HG02938 (cell line): Measurements from ENCODE around the gene ZFAND3.

Experiments used
- ATAC-seq: cut with Tn5 transposase; IDR thresholded peaks from one replicate; pipeline ENCODE4 v1.9.1; 2021; ENCODE audit warnings: mild to moderate bottlenecking, moderate library complexity; ENCODE audit not compliant: unreplicated experiment

ZFAND3 gene

DNA sequence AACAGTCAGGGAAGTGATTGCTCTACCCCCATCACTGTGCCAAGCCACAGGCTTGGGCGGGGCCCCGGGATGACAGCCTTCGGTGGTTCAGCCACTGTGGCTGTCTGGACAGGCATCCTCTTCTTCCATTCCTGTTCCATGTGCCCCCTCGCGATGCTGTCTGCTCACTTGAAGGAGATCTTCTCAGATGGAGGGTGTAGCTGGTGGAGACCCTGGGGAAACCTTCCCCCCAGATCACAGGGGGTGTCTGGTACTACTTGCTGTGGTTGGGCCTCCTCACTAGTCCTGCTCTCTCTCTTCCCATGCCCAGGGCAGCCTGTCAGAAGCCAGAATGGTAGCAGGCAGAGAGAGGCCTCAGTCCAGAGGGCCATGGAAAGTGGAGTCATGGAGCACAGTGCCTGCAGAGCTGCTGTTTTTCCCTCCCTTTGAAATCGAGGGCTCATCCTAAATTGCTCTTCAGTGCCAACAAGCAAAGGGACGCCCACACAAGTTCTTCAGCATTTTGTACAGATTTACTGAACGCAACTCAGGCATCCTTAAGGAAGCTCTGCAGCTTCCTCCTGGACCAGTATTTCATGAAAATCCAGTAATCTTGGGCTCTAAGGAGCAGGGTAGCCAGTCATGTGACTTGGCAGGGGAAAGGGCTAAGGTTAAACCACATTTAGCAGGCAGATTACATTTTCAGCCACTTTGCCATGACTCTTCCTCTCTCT lies 326.6 kb downstream of the ZFAND3 start:
- ATAC-seq = no peak

DNA sequence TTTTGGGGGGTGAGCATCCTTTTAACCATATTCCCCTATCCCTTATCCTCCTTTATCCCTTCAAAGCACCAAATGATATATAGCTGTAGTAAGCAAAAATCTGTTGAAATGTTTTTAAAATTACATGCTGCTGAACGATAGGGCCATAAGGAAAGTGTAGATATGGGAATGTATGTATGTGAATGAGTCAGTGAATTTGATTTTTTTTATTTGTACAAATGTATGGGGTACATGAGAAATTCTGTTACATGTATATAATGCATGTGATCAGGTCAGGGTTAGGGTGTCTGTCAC lies 327.2 kb downstream of the ZFAND3 start:
- ATAC-seq = no peak

DNA sequence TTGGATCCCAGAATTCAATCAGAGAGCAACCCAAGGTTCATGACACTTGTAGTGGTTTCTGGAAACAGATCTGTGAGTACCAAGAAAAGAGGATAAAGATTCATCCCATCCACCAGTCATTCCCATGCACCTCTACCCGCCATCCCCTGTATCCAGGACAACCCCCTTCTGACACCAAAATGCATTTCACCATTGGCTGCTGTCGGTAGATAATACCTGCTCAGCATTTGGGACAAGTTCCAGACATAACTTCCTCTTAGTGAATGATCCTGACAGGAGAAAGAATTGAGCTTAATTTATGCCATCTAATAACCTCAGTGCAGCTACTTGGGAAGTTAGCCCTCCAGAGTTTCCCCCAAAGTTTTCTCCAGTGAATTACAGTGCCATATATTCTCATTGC lies 329.1 kb downstream of the ZFAND3 start:
- no peak for ATAC-seq

DNA sequence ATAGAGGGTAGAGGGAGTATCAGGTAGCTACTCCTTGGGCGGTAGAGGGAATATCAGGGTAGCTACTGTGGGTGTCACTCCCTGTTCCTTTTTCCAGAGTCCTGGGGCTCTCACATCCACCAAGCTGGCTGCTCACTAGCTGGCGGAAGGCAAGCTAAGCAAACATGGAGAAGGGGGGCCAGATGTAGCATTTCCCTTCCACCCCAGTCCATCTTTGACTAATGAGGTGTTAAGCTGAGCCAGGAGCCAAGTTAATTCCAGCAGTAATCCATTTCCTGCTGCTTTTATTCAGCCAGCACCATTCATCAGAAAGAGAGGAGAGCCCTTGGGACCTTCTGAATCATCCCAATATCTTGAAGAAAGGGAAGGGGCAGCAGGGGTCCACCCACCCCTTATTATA lies 330.0 kb downstream of the ZFAND3 start:
- no peak for ATAC-seq

DNA sequence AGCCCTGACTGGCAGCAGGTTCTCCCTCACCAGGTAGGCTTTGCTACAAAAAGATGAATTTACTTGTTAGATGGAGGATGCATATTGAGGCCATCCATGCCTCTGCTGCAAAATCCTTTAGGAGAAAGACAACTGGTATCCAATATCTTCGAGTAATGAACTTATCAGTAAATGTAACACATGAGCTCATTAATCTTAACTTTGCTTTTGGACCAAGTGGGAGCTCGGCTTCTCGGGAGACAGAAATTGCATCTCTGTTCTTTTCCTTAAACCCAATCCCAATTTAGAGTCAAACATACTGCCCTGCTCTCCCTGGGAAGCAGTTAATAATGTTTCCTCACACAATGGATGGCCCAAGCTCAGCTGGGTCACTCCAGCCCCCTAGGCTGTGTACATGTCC lies 330.5 kb downstream of the ZFAND3 start:
- ATAC-seq = no peak

DNA sequence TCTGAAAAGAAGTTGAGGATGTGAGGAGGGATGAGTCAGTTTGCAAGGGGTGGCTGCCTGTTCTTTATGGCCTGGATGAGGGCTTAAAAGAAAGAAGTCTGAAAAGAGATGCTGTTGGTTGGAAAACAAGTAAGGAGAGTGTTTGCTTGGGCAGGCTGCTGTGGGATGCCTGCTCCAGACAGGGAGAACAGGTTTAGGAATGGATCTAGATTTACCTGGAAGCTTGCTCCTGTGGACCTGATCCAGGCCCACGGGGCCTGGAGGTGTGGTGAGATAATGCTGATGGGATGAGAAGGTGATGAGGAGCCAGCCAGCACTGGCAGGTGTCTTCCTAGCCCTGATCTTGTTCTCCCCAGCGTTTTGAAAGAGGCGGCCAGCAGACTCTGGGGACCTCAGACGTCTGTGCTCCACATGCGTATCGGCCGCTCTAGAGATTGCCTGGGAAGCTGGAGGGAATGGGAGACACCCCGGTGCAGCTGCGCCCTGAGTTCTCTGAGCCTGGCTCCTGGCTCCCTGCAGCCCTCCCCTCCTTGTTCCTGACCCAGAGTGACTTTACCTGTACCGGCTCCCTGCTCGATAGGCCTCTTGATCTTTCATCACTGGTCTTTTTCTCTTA lies 331.3 kb downstream of the ZFAND3 start:
- ATAC-seq = no peak

DNA sequence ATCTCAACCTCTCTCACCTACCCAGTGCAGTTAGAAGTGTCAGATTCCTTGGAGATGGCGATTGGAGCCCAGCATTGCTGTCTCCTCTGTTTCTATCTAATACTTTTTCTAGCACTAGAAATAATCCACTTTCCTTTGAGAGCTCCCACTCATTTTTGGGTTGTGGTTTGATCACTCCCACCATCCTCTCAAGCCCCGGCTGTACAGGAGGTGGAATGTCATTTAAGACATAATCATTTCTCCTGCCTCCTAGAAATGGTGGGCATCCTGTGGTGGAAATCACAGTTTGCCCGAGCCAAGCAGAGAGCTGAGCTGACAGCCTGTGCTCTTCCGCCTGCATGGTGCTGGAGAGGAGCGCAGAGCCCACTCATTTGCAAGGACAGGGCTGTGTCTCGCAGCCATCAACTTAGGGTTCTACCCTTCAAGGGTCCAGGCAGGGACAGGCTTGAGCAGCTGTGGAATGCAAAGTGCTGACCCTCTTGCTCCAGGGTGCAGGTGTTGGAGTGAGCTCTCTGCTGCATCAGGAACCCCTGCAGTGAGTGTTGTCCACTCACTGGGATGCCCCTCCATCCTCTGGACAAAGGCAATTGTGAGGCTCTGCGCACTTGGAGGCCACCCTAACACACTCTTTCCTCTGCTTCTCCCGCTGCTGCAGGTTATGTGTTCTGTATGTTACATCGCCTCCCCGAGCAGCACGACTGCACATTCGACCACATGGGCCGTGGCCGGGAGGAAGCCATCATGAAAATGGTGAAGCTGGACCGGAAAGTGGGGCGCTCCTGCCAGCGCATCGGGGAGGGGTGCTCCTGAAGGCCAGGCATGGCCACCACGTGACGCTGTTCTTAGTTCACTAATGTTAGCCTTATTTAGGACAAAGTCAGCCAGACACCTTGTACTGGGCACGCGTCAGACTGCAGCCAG lies 332.3 kb downstream of the ZFAND3 start:
- no peak for ATAC-seq

DNA sequence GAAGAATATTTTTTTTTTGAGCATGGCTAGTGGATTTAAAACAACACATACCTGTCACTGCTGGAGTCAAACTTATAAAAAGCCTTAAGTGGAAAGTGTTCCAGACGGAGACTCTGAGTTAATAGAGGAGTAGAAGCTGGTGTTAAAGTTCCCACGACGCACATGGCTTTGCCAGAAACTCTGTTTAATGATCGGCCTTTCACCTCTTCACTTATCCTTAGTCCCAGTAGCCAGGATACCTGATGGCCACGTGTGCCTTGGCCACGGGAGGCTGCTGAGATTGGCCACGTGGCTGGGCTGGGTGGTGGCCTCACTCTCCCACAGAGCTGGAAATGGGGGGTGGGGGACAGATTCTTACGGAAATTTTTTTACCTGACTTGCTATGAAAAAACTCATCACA lies 333.1 kb downstream of the ZFAND3 start:
- no peak for ATAC-seq

DNA sequence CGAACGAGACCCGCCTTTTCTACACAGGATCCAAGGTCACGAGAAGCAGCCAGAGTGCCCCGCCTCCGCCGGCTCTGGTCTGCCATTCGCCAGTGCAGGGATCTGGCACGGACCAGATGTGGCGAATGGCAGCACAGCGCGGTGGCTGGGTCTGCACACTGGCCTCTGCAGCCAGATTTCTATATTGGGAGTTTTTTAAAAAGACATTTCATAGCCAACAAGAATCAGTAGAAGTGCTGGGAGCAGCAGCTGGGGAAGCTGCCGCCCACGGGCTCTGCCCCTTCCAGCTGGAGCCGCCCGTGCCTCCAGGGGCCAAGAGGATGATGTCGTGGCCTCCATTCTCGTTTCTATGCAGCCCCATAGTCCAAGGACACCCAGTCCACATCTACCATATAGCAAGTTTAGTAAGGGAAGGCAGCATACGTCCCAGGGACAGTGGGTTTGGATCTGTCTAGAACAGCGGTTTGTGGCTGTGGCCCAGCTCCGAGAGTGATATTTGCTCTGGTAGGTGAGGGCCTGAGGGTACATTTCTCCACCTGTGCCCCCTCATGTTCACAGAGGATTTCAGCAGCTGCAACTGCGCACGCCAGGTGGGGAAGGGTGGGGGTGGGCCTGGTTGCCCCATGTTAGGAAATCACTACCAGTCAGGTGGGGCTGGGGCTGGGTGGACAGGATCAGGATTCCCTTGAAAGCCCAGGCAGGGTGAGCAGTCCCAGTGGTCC lies 333.7 kb downstream of the ZFAND3 start:
- no peak for ATAC-seq

DNA sequence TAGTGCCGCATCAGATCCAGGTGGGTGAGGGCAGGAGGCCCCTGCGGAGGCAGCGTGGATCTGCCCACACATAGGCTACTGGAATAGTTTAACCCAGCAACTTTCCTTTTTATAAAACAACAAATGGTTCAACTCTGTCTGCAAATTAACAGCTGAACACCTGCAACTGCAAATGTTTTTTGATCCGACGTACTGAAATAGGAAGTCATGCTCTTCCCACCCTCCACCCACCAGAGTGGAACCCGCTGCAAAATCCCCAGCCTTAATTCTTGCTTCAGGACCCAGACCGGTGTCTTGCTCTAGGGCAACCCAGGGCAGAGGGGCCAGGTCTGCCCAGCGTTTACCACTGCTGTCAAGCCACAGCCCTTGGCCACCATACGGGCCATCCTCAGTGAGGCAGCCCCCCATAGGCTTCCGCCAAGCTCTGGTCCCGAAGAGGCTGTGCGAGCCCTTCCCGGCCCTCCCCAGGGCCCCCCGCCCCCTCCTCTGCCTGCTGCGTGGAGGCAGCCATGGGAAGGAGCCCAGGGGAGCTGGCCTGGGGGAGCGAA lies 334.3 kb downstream of the ZFAND3 start:
- ATAC-seq = no peak

DNA sequence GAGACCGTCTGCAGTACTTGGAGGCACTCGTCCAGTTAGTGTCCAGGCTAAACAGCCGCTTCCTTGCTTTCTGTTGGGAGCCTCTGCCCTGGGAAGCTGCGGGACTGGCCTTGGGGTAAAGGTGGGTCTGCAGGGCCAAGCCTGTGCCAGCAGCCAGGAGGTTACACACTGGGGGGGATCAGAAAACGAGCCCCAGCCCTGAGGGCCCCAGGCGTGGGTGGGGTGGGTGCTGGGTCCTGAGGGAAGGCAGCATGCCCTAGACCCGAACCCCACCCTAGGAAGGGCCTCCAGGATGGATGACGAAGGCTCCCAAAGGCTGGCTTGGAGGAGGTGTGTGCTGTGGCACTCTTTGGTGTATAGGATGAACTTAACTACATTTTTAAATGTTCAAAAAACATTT lies 335.2 kb downstream of the ZFAND3 start:
- no peak for ATAC-seq

DNA sequence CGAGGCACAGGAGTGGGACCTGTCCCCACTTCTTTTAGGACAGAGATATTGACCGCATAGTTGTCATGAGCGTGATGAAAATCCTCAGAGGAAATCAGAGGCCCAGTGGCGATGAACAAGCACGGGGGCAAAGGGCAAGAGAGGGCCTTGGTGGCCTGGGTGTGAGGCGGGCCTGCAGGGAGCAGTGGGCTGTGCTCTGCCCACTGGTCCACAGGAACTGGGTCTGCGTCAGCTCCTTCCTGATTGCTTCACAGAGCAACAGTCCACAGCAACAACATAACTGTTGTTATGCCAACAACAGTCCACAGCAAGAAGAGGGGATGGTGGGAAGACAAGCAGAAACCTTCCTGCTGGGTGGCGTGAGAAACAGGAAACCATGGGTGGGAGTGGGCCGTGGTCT lies 335.6 kb downstream of the ZFAND3 start:
- no peak for ATAC-seq

DNA sequence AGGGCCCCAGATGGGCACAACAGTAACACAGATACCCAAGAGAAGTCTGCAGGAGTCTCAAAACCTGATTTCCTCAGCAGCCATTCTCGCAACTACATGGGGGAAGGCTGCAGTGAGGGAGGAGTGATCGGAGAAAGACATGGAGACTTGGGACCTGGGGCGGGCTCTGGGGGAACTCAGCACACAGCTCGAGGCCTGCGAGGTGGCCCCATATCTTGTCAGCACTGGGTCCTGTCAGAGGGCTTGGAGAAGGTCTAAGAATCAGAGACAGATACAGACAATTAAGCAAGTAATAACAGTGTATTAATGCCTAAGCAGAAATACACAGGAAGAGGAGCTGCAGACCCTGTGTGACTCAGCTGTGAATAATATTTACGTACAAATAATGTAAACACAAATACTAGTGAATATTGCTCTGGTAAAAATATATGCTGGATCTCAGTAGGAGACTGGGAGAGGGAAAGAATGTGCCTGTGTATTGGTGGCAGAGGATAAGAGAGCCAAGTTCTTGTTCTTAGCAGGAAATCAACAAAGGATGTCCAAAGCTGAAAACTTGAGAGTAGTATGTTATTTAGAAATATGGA lies 336.2 kb downstream of the ZFAND3 start:
- ATAC-seq = no peak

DNA sequence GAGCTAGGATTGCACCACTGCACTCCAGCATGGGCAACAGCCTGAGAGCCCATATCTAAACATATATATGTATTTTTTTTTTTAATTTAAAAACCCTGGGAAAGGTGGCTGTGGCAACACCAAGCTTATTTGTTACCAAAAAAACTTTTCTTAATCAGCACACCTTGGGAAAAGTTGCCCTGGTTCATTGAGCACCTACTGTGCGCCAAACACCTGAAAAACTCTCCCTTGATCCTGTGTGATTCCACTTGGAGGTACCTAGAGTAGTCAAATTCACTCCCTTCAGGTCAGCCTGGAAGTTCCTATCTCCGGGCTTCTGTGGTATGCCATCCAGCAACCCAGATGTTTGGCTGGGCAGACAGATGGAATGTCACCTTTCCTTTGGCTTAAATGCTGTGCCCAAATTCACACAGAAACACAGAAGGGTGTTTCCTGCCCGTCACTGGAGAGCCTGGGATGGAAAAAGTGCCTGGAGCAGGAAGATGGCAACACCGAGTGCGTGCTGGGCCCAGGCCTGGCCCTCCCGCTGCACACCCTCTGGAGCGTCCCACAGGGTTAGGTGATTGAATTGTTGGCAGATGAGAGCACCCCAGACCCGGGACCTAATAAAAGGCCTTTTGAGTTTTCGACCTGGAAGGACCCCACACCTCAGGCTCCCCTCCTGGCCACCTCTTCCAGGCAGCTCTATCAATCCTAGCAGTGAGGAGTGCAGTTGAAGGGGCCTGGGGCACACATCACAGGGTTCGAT lies 337.5 kb downstream of the ZFAND3 start:
- ATAC-seq = no peak

DNA sequence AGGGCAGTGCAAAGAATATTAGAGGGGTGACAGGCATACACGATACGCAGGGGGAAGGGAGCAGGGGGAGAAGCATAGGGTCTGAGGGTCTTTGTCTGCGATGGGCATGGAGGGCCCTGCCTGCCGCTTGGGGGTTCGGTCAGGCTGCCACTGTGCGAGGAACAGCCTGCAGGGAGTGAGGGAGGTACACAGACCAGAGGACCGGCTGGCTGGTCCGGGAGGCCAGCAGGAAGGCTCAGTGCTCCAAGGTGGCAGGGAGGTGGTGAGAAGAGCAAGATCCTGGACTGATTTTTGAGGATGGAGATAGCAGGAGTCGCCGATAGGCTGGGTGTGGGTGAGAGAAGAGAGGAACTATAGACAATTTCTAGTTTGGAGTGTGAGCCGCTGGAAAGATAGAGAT lies 338.4 kb downstream of the ZFAND3 start:
- no peak for ATAC-seq

DNA sequence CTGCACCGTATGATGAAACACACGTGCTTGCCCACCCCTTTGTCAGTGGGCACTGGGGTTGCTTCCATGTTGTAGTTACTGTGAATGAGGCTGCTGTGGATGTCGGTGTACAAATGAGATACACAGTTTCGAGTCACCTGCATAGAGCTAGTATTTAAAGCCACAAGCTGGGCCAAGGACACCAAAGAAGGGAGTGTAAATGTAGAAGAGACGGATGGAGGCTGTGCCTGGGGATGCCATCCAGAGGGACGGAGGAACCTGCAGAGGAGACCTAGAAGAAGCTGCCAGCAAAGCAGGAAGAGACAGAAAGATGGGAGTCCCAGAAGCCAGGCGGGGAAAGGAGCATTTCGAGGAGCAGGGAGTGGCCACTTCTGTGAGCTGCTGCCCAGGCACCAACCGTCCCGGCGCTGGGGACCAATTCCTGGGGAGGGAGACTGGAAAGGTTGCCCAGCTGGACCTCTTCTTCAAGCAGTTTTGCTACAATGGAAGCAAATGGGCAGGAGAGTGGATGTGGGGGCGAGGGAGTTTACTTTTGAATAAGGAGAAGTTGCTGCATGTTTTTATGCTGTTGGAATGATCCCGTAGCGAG lies 339.3 kb downstream of the ZFAND3 start:
- ATAC-seq = no peak

DNA sequence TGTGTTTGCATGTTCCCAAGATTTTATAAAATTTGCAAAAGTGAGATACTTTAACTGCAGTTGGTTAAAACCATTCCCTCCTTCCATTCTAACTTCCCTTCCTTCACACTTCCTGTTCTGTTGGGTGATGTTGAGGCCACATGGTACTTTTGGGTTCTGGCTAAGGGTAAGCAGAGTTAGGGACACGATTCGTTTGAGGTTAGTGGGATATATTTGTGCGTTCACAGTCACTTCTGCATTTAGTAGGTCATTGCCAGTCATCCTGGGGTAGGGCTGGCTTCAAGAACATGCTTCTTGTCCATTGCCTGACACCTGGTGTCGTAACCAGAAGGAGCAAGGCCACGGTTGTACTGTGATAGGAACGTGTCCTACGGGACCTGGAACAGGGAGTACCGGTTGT lies 340.1 kb downstream of the ZFAND3 start:
- ATAC-seq = no peak

DNA sequence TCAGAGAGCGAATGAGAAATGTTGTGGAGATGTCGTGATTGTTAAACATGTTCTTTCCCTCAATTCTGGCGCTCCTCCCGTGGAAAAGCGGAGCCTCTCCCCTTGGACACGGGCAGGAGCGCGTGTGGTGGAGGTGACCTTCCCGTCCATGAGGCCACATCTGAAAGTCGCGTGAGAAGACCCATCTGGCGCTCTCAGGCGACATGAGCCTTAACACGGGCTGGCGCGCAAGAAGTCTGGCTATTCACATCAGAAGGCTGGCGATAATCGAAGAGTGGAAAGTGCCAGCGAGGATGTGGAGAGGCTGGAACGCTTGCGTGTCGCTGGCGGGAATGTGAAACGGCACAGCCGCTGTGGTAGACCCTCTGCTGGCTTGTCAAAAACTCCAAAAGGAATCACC lies 341.3 kb downstream of the ZFAND3 start:
- ATAC-seq = no peak

DNA sequence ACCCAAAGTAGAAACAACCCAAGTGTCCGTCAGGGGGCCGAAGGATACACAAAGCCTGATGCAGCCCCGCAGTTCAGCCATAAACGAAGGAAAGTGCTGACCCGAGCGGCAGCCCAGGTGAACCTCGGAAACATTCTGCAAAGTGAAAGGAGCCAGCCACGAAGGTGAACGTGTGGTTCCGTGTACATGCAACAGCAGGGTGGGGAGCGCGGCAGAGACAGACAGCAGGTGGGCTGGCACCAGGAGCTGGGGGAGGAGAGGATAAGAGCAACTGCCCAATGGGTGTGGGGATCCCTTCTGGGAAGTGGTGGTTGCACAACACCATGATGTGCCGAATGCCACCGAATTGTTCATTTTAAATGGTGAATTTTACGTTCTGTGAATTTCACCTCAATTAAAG lies 341.8 kb downstream of the ZFAND3 start:
- ATAC-seq = no peak
